Vagina (tissue), 2 donors: ENCODE results near the gene TIMELESS.

ENCODE experiments used
- POLR2AphosphoS5 ChIP-seq, 2 donors: sonication (generic); formaldehyde crosslinking; IDR thresholded peaks; one replicate each; pipeline ENCODE4 v1.9.0; 2017; ENCODE audit warnings: antibody characterized with exemption in 2 of 2, mild to moderate bottlenecking in 2 of 2, low read depth in 1 of 2; ENCODE audit not compliant: insufficient read depth in 1 of 2
- TF ChIP-seq, protein P1 (sequence below), 3 experiments: fragments of 450-650 bp in 2 of 3; fragments of 200-600 bp in 1 of 3; sonication (generic) in 1 of 3; IDR thresholded peaks; one replicate each; pipeline ENCODE4 v1.5.1; 2017 to 2019; ENCODE audit warnings: antibody characterized with exemption in 3 of 3, mild to moderate bottlenecking in 2 of 3, moderate library complexity in 2 of 3

GRCh38 chr12:56476972-56477432, 27.8 kb upstream of the TIMELESS start:
- TF ChIP-seq, protein P1, sequence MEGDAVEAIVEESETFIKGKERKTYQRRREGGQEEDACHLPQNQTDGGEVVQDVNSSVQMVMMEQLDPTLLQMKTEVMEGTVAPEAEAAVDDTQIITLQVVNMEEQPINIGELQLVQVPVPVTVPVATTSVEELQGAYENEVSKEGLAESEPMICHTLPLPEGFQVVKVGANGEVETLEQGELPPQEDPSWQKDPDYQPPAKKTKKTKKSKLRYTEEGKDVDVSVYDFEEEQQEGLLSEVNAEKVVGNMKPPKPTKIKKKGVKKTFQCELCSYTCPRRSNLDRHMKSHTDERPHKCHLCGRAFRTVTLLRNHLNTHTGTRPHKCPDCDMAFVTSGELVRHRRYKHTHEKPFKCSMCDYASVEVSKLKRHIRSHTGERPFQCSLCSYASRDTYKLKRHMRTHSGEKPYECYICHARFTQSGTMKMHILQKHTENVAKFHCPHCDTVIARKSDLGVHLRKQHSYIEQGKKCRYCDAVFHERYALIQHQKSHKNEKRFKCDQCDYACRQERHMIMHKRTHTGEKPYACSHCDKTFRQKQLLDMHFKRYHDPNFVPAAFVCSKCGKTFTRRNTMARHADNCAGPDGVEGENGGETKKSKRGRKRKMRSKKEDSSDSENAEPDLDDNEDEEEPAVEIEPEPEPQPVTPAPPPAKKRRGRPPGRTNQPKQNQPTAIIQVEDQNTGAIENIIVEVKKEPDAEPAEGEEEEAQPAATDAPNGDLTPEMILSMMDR (IDR thresholded peaks at IDR 0.05): no peak
- no peak for TF ChIP-seq POLR2AphosphoS5 (IDR thresholded peaks at IDR 0.05; ENCODE audit: insufficient read depth in 1 of 2, low read depth in 1 of 2)
